ENCODE data around the gene CD22. TPM values are rescaled to one million over a fixed set of nuclear protein-coding genes. Genes with fewer than 3 reads are reported as not detected.

CD22 gene
- total and polyA plus RNA-seq, 2 donors from 2014 or later, result 0.82 to 15.4 TPM

- Histone ChIP-seq H3K36me3 (ENCODE audit: control insufficient read depth in 2 of 3, insufficient read depth in 3 of 3, low read length in 3 of 3) (no peaks in the 10 kb centered on the region), H3K9ac (ENCODE audit: low read length in 3 of 3) (no peak overlapping the region), H3K4me1 (ENCODE audit: control insufficient read depth in 2 of 3, insufficient read depth in 2 of 3, low read depth in 1 of 3, low read length in 3 of 3) (no peaks in the 10 kb centered on the region), H3K9me3 (ENCODE audit: control insufficient read depth in 2 of 3, insufficient read depth in 1 of 3, low read length in 3 of 3) (no peaks in the 10 kb centered on the region), H3K27ac (ENCODE audit: low read depth in 2 of 2, low read length in 2 of 2) (no peak overlapping the region), H3K27me3 (ENCODE audit: control insufficient read depth, insufficient read depth, low read length) (no peaks in the 10 kb centered on the region), H3K4me3 (ENCODE audit: low read length in 3 of 3) (no peak overlapping the region)
- no peak for FAIRE-seq
- DNase-seq, result no peak
- no peak for TF ChIP-seq CTCF (IDR thresholded peaks at IDR 0.05; ENCODE audit: borderline replicate concordance, extremely low read depth, insufficient read depth)
- intact Hi-C loops (cut with DNase I), result no loop called here
These were observed 36.3 kb downstream of the CD22 start for GRCh38 chr19:35365303-35365702.

- H3K4me3 ChIP-seq (ENCODE audit: low read length in 3 of 3), result no peak overlapping the region
- no peaks in the 10 kb centered on the region for H3K9me3 ChIP-seq (ENCODE audit: control insufficient read depth in 2 of 3, insufficient read depth in 1 of 3, low read length in 3 of 3)
- H3K27me3 ChIP-seq (ENCODE audit: control insufficient read depth, insufficient read depth, low read length), result no peaks in the 10 kb centered on the region
- intact Hi-C loops (cut with DNase I), result no loop called here
- DNase-seq (no peak), FAIRE-seq (no peak)
- H3K9ac ChIP-seq (ENCODE audit: low read length in 3 of 3), result no peak overlapping the region
- TF ChIP-seq CTCF (IDR thresholded peaks at IDR 0.05; ENCODE audit: borderline replicate concordance, extremely low read depth, insufficient read depth), result no peak
- H3K4me1 ChIP-seq (ENCODE audit: control insufficient read depth in 2 of 3, insufficient read depth in 2 of 3, low read depth in 1 of 3, low read length in 3 of 3), result no peaks in the 10 kb centered on the region
- no peak overlapping the region for H3K27ac ChIP-seq (ENCODE audit: low read depth in 2 of 2, low read length in 2 of 2)
- H3K36me3 ChIP-seq (ENCODE audit: control insufficient read depth in 2 of 3, insufficient read depth in 3 of 3, low read length in 3 of 3), result no peaks in the 10 kb centered on the region
These were observed 39.4 kb downstream of the CD22 start for GRCh38 chr19:35368378-35368777.

GRCh38 chr19:35369522-35369921, 40.5 kb downstream of the CD22 start:
- FAIRE-seq, result no peak
- intact Hi-C loops (cut with DNase I), result no loop called here
- H3K9ac ChIP-seq (ENCODE audit: low read length in 3 of 3), result no peak overlapping the region

More at GRCh38 chr19:35369522-35369921, 40.5 kb downstream of the CD22 start:
- Histone ChIP-seq H3K9me3 (ENCODE audit: control insufficient read depth in 2 of 3, insufficient read depth in 1 of 3, low read length in 3 of 3) (no peaks in the 10 kb centered on the region), H3K36me3 (ENCODE audit: control insufficient read depth in 2 of 3, insufficient read depth in 3 of 3, low read length in 3 of 3) (no peaks in the 10 kb centered on the region), H3K27ac (ENCODE audit: low read depth in 2 of 2, low read length in 2 of 2) (no peak overlapping the region), H3K4me1 (ENCODE audit: control insufficient read depth in 2 of 3, insufficient read depth in 2 of 3, low read depth in 1 of 3, low read length in 3 of 3) (no peaks in the 10 kb centered on the region), H3K27me3 (ENCODE audit: control insufficient read depth, insufficient read depth, low read length) (no peaks in the 10 kb centered on the region), H3K4me3 (ENCODE audit: low read length in 3 of 3) (no peak overlapping the region)
- no peak for TF ChIP-seq CTCF (IDR thresholded peaks at IDR 0.05; ENCODE audit: borderline replicate concordance, extremely low read depth, insufficient read depth)
- DNase-seq, result no peak

Measured in kidney (tissue), 14 donors.